GM23338 (cell line): Measurements from ENCODE around the gene MAP2K2.

ENCODE experiments used
- CREB1 ChIP-seq: fragments of 250-450 bp; sonication (Bioruptor Pico); IDR thresholded peaks from 2 replicates; pipeline ENCODE4 v1.5.0; 2020; ENCODE audit warnings: low read depth, mild to moderate bottlenecking, moderate library complexity
- EZH2 ChIP-seq: fragments of 200-600 bp; sonication (generic); IDR thresholded peaks from one replicate; pipeline ENCODE4 v1.8.0; 2017; ENCODE audit warnings: antibody characterized with exemption, mild to moderate bottlenecking, low read depth; ENCODE audit not compliant: unreplicated experiment
- EZH2phosphoT487 ChIP-seq: fragments of 200-600 bp; sonication (generic); IDR thresholded peaks from one replicate; pipeline ENCODE4 v1.8.1; 2018; ENCODE audit warnings: antibody characterized with exemption; ENCODE audit not compliant: unreplicated experiment
- JUNB ChIP-seq: IDR thresholded peaks from one replicate; pipeline ENCODE4 v1.6.1; 2016; ENCODE audit warnings: antibody characterized with exemption; ENCODE audit not compliant: unreplicated experiment
- POLR2AphosphoS5 ChIP-seq: IDR thresholded peaks from 2 replicates; pipeline ENCODE4 v1.6.1; 2016; ENCODE audit warnings: antibody characterized with exemption, low read depth
- ZNF331 ChIP-seq: fragments of 250-450 bp; sonication (Bioruptor Pico); IDR thresholded peaks from 2 replicates; pipeline ENCODE4 v1.5.0; 2020; ENCODE audit warnings: low read depth, mild to moderate bottlenecking, moderate library complexity
- TF ChIP-seq, protein P1 (sequence below), 2 experiments: fragments of 200-600 bp in 1 of 2; sonication (generic) in 1 of 2; conservative IDR thresholded peaks; 2 replicates each; pipeline versions ENCODE4 v1.5.1 to v1.6.1; 2016 to 2017; ENCODE audit warnings: antibody characterized with exemption in 2 of 2, low read depth in 2 of 2, mild to moderate bottlenecking in 2 of 2, moderate library complexity in 1 of 2
- TF ChIP-seq, protein P2 (sequence below): IDR thresholded peaks from one replicate; pipeline ENCODE4 v1.6.1; 2018; ENCODE audit warnings: antibody characterized with exemption; ENCODE audit not compliant: unreplicated experiment
- TF ChIP-seq, protein P3 (sequence below): fragments of 250-450 bp; sonication (Bioruptor Pico); IDR thresholded peaks from 2 replicates; pipeline ENCODE4 v1.5.0; 2020; ENCODE audit warnings: mild to moderate bottlenecking, moderate library complexity

DNA sequence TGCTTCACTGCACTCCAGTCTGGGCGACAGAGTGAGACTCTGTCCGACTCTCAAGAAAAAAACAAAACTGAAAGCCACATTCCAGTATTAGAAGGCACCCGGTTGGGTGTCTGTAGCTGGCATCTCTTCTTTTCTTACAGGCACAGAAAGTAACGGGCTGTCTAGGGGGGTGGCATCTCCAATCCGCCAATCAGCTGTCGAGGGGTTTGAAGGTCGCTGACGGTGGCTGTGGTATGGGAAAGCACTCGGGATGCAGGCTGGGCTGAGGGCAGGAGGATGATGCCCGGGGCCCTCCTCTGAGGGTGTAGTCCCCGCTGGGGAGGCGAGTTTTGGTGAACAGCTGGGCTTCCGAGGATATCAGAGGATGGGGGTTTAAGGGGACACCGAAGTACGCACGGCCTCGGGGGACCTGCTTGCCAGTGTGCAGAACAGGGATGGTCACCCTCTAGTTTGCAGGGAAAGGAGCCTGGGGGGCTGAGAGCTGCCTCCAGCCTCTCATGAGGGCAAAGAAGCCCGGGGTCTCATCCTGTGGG lies 30.2 kb downstream of the MAP2K2 start:
- TF ChIP-seq, protein P1, sequence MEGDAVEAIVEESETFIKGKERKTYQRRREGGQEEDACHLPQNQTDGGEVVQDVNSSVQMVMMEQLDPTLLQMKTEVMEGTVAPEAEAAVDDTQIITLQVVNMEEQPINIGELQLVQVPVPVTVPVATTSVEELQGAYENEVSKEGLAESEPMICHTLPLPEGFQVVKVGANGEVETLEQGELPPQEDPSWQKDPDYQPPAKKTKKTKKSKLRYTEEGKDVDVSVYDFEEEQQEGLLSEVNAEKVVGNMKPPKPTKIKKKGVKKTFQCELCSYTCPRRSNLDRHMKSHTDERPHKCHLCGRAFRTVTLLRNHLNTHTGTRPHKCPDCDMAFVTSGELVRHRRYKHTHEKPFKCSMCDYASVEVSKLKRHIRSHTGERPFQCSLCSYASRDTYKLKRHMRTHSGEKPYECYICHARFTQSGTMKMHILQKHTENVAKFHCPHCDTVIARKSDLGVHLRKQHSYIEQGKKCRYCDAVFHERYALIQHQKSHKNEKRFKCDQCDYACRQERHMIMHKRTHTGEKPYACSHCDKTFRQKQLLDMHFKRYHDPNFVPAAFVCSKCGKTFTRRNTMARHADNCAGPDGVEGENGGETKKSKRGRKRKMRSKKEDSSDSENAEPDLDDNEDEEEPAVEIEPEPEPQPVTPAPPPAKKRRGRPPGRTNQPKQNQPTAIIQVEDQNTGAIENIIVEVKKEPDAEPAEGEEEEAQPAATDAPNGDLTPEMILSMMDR (conservative IDR thresholded peaks at IDR 0.05; ENCODE audit: low read depth in 2 of 2) = no peak
- TF ChIP-seq EZH2 = no peak
- TF ChIP-seq CREB1 (CRISPR knock-in tag) = no peak
- TF ChIP-seq EZH2phosphoT487 = no peak
- no peak for TF ChIP-seq ZNF331
- TF ChIP-seq POLR2AphosphoS5 = no peak
- TF ChIP-seq, protein P2, sequence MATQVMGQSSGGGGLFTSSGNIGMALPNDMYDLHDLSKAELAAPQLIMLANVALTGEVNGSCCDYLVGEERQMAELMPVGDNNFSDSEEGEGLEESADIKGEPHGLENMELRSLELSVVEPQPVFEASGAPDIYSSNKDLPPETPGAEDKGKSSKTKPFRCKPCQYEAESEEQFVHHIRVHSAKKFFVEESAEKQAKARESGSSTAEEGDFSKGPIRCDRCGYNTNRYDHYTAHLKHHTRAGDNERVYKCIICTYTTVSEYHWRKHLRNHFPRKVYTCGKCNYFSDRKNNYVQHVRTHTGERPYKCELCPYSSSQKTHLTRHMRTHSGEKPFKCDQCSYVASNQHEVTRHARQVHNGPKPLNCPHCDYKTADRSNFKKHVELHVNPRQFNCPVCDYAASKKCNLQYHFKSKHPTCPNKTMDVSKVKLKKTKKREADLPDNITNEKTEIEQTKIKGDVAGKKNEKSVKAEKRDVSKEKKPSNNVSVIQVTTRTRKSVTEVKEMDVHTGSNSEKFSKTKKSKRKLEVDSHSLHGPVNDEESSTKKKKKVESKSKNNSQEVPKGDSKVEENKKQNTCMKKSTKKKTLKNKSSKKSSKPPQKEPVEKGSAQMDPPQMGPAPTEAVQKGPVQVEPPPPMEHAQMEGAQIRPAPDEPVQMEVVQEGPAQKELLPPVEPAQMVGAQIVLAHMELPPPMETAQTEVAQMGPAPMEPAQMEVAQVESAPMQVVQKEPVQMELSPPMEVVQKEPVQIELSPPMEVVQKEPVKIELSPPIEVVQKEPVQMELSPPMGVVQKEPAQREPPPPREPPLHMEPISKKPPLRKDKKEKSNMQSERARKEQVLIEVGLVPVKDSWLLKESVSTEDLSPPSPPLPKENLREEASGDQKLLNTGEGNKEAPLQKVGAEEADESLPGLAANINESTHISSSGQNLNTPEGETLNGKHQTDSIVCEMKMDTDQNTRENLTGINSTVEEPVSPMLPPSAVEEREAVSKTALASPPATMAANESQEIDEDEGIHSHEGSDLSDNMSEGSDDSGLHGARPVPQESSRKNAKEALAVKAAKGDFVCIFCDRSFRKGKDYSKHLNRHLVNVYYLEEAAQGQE = no peak
- TF ChIP-seq, protein P3, sequence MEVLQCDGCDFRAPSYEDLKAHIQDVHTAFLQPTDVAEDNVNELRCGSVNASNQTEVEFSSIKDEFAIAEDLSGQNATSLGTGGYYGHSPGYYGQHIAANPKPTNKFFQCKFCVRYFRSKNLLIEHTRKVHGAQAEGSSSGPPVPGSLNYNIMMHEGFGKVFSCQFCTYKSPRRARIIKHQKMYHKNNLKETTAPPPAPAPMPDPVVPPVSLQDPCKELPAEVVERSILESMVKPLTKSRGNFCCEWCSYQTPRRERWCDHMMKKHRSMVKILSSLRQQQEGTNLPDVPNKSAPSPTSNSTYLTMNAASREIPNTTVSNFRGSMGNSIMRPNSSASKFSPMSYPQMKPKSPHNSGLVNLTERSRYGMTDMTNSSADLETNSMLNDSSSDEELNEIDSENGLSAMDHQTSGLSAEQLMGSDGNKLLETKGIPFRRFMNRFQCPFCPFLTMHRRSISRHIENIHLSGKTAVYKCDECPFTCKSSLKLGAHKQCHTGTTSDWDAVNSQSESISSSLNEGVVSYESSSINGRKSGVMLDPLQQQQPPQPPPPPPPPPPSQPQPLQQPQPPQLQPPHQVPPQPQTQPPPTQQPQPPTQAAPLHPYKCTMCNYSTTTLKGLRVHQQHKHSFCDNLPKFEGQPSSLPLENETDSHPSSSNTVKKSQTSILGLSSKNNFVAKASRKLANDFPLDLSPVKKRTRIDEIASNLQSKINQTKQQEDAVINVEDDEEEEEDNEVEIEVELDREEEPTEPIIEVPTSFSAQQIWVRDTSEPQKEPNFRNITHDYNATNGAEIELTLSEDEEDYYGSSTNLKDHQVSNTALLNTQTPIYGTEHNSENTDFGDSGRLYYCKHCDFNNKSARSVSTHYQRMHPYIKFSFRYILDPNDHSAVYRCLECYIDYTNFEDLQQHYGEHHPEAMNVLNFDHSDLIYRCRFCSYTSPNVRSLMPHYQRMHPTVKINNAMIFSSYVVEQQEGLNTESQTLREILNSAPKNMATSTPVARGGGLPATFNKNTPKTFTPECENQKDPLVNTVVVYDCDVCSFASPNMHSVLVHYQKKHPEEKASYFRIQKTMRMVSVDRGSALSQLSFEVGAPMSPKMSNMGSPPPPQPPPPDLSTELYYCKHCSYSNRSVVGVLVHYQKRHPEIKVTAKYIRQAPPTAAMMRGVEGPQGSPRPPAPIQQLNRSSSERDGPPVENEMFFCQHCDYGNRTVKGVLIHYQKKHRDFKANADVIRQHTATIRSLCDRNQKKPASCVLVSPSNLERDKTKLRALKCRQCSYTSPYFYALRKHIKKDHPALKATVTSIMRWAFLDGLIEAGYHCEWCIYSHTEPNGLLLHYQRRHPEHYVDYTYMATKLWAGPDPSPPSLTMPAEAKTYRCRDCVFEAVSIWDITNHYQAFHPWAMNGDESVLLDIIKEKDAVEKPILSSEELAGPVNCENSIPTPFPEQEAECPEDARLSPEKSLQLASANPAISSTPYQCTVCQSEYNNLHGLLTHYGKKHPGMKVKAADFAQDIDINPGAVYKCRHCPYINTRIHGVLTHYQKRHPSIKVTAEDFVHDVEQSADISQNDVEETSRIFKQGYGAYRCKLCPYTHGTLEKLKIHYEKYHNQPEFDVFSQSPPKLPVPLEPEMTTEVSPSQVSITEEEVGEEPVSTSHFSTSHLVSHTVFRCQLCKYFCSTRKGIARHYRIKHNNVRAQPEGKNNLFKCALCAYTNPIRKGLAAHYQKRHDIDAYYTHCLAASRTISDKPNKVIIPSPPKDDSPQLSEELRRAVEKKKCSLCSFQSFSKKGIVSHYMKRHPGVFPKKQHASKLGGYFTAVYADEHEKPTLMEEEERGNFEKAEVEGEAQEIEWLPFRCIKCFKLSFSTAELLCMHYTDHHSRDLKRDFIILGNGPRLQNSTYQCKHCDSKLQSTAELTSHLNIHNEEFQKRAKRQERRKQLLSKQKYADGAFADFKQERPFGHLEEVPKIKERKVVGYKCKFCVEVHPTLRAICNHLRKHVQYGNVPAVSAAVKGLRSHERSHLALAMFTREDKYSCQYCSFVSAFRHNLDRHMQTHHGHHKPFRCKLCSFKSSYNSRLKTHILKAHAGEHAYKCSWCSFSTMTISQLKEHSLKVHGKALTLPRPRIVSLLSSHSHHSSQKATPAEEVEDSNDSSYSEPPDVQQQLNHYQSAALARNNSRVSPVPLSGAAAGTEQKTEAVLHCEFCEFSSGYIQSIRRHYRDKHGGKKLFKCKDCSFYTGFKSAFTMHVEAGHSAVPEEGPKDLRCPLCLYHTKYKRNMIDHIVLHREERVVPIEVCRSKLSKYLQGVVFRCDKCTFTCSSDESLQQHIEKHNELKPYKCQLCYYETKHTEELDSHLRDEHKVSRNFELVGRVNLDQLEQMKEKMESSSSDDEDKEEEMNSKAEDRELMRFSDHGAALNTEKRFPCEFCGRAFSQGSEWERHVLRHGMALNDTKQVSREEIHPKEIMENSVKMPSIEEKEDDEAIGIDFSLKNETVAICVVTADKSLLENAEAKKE (CRISPR knock-in tag) = no peak
- no peak for TF ChIP-seq JUNB
